HG03280 (cell line): Measurements from ENCODE around the gene COX6A2.
"Not testable (repeated sequence)": the region's sequence is repeated elsewhere in the genome, so short reads cannot be mapped to it uniquely, and the experiment has no call there.

Experiments
- ATAC-seq: cut with Tn5 transposase; IDR thresholded peaks from one replicate; pipeline ENCODE4 v1.9.1; 2021; ENCODE audit warnings: mild to moderate bottlenecking, moderate library complexity; ENCODE audit not compliant: unreplicated experiment

Gene COX6A2

GRCh38 chr16:31439023-31439422, 10.9 kb upstream of the COX6A2 start:
- ATAC-seq: not testable (repeated sequence)

GRCh38 chr16:31438414-31438813, 10.3 kb upstream of the COX6A2 start:
- no peak for ATAC-seq

DNA sequence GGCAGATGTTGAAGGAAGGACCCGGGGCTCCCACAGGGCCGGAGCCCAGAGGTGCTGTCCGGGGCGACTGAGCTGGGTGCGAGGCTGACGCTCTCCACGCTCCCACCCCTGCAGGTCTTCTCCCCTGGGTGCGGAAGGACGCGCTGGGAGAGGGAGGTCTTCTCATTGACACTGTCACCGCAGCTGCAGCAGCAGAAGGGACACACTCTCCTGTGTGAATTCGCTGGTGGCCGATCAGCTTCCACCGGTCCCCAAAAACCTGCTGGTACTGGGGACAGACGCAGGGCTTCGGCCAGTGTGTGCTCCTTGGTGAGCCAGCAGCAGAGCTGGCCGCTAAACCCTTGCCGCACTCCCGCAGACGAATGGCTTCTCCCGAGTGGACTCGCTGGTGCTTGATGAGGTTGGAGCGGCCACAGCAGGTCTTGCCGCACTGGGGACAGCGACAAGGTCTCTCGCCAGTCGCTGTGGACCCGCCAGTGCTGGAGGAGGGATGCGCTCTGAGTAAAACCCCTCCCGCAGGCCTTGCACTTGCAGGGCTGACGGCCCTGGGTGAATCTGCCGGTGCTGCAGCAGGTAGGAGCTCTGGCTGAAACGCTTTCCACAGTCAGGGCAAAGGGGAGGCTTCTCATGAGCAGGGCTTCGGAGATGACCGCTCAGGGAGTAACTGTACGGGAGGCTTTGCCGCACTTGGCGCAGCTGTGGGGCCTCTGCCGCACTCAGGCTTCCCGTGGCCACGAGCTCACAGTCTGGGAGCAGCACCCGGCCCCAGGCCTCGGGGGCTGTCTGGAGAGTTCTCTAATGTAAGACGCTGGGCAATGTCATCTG, 8.3 kb upstream of the COX6A2 start:
- no peak for ATAC-seq

- ATAC-seq: no peak
Observed at GRCh38 chr16:31435341-31436220, 7.4 kb upstream of the COX6A2 start.

DNA sequence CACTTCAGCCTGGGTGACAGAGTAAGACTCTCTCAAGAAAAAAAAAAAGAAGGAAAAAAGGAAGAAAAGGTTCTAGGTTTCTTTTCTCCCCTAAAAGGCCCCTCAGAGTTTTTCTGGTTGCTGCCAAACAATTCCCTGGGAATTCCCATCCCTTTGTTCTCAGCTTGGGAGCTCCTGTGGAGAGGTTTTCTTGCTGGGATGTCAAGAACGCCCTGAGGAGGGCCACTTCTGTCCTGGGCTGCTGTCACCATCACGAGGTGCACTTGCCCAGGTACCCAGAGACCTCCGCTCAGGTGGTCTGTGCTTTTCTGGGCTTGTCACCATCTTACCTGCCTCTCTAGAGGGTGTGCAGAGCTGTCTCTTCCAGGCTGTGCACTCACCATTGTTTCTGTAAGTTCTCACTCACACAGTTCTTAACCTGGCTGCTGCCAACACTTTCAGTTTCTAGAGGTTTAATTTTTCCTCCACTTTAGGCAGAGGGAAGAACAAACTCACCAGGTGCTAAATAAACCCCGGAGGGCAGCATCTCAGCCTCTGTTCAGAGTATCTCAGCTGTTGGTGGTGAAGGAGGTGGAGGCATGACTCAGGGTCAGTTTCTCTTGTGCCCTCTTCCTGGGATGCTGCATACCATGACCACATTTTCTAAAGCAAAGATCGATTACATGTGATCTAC, 2.4 kb upstream of the COX6A2 start:
- ATAC-seq: no peak

DNA sequence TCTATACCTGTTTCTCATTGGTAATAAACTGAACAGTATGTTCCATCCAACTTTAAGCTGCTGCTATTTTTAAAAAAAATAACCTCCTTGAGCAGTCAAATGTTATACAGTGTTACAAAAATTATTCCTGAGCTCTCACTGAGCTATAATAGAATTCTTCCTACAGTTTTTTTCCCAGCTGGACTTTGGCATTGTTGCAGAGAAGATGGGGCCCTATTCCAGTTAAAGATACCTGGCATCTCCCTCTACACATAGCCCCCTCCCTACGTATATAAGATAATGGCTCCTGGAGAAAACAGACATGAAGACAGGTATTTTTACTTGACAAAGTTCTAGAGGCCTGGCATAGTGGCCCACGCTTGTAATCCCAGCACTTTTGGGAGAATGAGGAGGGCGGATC, 1.6 kb upstream of the COX6A2 start:
- ATAC-seq: no peak

- no peak for ATAC-seq
Observed at GRCh38 chr16:31429314-31429713, 1.2 kb upstream of the COX6A2 start.

- no peak for ATAC-seq
Observed at GRCh38 chr16:31428638-31429247, 583 bp upstream of the COX6A2 start.

DNA sequence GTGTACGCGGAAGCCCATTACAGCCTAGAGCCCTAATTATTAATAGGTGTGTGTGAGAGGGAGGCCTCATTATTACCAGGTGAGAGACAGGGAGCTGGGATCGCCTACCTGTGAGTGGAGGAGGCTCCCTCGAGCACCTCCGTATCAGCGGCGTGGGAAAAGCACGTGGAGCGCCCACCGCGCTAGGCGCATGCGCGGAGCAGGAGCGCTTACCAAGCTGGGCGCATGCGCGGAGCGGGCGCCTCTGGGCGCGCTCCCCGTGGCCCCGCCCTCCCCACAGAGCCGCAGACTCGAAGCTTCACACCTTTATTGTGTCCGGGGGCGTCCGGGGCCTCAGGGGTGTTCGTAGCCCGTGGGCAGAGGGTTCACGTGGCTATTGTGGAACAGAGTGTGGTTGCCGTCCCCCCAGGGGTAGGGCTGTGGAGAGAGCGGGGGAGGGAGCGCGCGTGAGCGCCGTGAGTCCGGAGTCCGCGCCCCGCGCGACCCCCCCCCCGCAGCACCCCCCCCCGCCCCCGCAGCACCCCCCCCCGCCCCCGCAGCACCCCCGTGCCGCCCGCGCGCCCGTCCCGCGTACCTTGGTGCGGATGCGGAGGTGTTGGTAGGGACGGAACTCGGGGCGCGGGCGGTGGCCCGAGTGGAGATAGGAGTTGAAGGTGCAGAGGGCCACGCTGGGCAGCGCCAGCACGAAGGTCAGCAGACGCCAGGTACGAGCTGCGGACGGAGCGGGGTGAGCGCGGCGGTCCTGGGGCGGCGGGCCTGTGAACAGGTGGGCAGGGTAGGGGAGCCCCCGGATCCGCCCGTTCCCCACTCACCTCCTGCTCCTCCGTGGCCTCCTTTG, 500 bp downstream of the COX6A2 start:
- no peak for ATAC-seq

DNA sequence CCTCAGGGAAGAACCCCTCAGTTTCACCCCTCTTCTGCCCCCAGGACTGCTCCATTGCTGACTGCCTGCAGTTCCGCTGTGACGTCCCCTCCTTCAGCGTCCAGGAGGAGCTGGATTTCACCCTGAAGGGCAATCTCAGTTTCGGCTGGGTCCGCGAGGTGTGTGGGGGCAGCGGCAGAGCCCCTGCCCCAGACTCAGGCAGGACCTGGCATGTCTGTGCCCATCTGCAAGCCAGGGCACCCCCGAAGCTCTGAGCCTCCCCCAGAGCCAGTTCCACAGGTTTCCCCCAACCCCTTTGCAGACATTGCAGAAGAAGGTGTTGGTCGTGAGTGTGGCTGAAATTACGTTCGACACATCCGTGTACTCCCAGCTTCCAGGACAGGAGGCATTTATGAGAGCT, 4.4 kb downstream of the COX6A2 start:
- ATAC-seq: no peak

DNA sequence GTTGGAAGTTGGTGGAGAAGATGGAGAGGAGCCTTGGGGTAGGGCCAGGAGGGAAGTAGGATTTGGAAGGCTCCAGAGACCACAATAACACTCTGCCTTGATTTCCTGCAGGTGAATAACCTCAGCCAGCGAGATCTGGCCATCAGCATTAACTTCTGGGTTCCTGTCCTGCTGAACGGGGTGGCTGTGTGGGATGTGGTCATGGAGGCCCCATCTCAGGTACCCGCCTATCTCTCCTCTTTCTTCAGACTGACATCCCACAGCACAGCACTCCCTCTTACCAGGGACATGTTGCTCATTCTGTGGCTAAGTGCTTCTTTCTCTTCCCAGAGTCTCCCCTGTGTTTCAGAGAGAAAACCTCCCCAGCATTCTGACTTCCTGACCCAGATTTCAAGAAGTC, 4.9 kb downstream of the COX6A2 start:
- no peak for ATAC-seq

GRCh38 chr16:31421587-31421986, 6.6 kb downstream of the COX6A2 start:
- ATAC-seq: peak; percentile 54

DNA sequence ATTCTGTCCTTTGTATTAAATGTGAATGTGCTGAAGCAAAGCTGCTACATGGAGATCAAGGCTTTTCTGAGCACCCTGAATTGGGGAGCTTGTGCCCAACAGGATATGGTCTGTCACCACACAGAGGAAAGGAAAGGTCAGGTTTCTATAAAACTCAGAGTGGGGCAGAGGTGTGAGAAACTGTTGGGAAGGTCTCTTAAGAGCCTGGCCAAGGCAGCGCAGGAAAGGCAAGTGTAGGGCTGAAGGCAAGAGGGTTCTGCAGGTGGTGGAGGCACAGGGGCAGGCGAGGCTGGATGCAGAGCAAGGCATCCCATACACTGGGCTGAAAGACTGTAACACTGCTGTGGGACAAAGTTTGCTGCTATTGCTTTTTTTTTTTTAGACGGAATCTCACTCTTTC, 8.1 kb downstream of the COX6A2 start:
- ATAC-seq: no peak

GRCh38 chr16:31417916-31418315, 10.2 kb downstream of the COX6A2 start:
- ATAC-seq: no peak

DNA sequence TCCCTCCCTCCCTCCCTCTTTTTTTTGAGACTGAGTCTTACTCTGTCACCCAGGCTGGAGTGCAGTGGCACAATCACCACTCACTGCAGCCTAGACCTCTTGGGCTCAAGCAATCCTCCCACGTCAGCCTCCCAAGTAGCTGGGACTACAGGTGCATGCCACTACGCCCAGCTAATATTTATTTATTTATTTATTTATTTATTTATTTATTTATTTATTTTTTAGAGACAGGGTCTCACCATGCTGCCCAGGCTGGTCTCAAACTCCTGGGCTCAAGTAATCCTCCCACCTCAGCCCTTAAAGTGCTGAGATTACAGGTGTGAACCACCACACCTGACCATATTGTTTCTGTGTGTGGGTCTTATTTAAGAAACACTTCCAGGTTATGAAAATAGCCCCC, 11.1 kb downstream of the COX6A2 start:
- not testable (repeated sequence) for ATAC-seq

- no peak for ATAC-seq
Observed at GRCh38 chr16:31416371-31416770, 11.8 kb downstream of the COX6A2 start.

DNA sequence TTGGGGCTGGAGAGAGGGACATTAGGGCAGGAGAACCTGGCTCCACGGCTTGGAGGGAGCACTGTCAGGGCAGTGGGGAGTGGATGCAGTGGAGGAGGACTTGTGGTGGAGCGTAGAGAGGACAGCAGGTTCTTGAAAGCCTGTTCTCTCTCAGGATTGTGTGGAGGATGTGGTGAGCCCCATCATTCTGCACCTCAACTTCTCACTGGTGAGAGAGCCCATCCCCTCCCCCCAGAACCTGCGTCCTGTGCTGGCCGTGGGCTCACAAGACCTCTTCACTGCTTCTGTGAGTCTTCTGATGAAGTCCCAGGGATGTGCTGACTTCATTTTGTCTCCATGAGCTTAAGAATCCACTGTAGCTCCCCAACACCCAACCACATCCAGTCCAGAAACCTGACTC, 13.5 kb downstream of the COX6A2 start:
- no peak for ATAC-seq

- ATAC-seq: no peak
Observed at GRCh38 chr16:31413943-31414342, 14.2 kb downstream of the COX6A2 start.

DNA sequence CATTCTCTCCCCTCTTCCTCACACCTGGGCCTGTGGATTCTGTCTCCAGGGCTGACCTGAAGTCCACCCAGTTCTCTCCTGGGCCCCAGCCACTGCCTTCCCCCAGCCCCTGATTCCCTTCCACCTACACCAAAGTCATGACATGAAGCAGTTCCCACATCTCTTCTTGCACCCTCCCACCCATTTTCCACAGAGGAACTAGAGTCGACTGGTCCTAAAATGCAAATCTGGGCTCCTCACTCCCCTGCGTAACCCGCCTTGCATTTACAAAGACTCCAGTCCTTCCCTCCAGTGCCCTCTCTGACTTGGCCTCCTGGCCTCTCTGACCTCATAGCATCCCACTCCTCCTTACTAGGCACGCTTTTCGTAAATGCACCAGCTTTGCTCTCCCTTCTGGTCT, 14.8 kb downstream of the COX6A2 start:
- ATAC-seq: no peak

GRCh38 chr16:31412750-31413149, 15.4 kb downstream of the COX6A2 start:
- ATAC-seq: no peak
